ENCODE measurements around the gene H1-8. TPM values are rescaled to one million over a fixed set of nuclear protein-coding genes. Genes with fewer than 3 reads are reported as not detected.

Gene H1-8
- total RNA-seq, 1 experiment from 2014 or later, result not detected

GRCh38 chr3:129526121-129526900 is 16.7 kb upstream of the H1-8 start:
- Histone ChIP-seq H4K20me1 (ENCODE audit: insufficient read depth) (no peaks in the 10 kb centered on the region), H3K79me2 (ENCODE audit: insufficient read depth, low read length) (no peaks in the 10 kb centered on the region), H3K27ac (ENCODE audit: low read depth, low read length) (no peak overlapping the region), H3K9ac (ENCODE audit: low read length) (no peak overlapping the region), H3K36me3 (ENCODE audit: control insufficient read depth in 1 of 2, insufficient read depth in 2 of 2, low read length in 2 of 2) (no peaks in the 10 kb centered on the region), H3K9me2 (ENCODE audit: insufficient read depth) (no peaks in the 10 kb centered on the region), H3K9me3 (ENCODE audit: control insufficient read depth in 1 of 2, insufficient read depth in 1 of 2, low read depth in 1 of 2, low read length in 2 of 2) (no peaks in the 10 kb centered on the region), H3K4me3 (replicated peaks in 1 of 2; ENCODE audit: low read depth in 1 of 2, low read length in 2 of 2) (no peak overlapping the region), H2AFZ (ENCODE audit: low read depth, low read length, poor library complexity, severe bottlenecking) (no peak overlapping the region), H3K4me1 (ENCODE audit: control insufficient read depth in 1 of 2, insufficient read depth in 2 of 2, low read length in 2 of 2) (no peaks in the 10 kb centered on the region), H3K27me3 (ENCODE audit: insufficient read depth, low read length) (no peaks in the 10 kb centered on the region), H3K4me2 (ENCODE audit: low read length) (no peak overlapping the region)
- DNase-seq (ENCODE audit: low read depth, low spot score), result no peak
- POLR2A ChIA-PET, result no interaction called here
- BruUV-seq (replicated peaks), result no TSS peak
- CTCF ChIA-PET, result no interaction called here
- TF ChIP-seq ZFX (IDR thresholded peaks at IDR 0.05) (no peak), RAD21 (IDR thresholded peaks at IDR 0.05; ENCODE audit: low read depth) (no peak), CEBPB (IDR thresholded peaks at IDR 0.05; ENCODE audit: low read depth) (no peak), ZNF274 (IDR thresholded peaks at IDR 0.05; ENCODE audit: low read depth, low read length) (no peak), YY1 (IDR thresholded peaks at IDR 0.05; ENCODE audit: extremely low read depth, insufficient replicate concordance, low read depth, low read length) (no peak), EGR1 (IDR thresholded peaks at IDR 0.05; ENCODE audit: low read depth) (no peak), CTCF (IDR thresholded peaks at IDR 0.05 in 2 of 3, conservative IDR thresholded peaks at IDR 0.05 in 1 of 3; ENCODE audit: borderline replicate concordance in 1 of 3, insufficient read depth in 1 of 3, low read depth in 2 of 3, low read length in 2 of 3) (no peak), ATF3 (IDR thresholded peaks at IDR 0.05) (no peak), POLR2A (IDR thresholded peaks at IDR 0.05; ENCODE audit: borderline replicate concordance, extremely low read depth, insufficient read depth, insufficient read length) (no peak), REST (IDR thresholded peaks at IDR 0.05; ENCODE audit: low read depth) (no peak), ZBTB33 (IDR thresholded peaks at IDR 0.05; ENCODE audit: extremely low read depth, insufficient replicate concordance, low read length) (no peak), POLR2AphosphoS5 (IDR thresholded peaks at IDR 0.05; ENCODE audit: low read depth, low read length) (no peak), EZH2phosphoT487 (IDR thresholded peaks at IDR 0.05; ENCODE audit: borderline replicate concordance) (no peak)
- RAD21 ChIA-PET (ENCODE audit: low non-redundant PET in 1 of 2, low total read pairs in 2 of 2, uncharacterized antibody in 2 of 2, unreplicated experiment in 2 of 2), result no interaction called here
- intact Hi-C loops (cut with micrococcal nuclease), result no loop called here
- ATAC-seq, result no peak
